ENCODE measurements around the gene CDKN1C.

DNA sequence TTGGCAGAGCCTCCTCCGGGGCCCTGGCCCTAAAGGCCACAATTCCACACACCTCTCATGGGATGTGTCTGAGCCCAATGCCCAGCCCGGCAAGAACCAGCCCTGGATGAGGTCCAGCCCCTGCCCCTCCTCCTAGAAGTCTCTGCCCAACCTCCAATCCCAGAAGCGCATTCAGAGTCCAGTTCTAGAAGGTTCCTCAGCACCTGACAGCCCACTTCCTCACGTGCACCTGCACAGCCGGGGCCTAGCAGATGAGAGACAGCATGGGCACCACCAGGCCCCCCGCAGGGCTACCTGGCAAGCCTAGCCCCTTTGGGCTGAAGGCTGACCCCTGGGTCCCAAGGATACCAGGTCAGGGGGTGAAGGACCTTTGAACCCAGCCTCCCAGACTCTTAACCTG is 11.5 kb upstream of the CDKN1C start:
- TF ChIP-seq CTCF (IDR thresholded peaks at IDR 0.05; ENCODE audit: low read length) (no peak), EZH2 (optimal IDR thresholded peaks at IDR 0.05; ENCODE audit: low read depth, low read length) (no peak), EZH2phosphoT487 (IDR thresholded peaks at IDR 0.05; ENCODE audit: low read length) (no peak)

Data from MM.1S (cell line).